ENCODE results near the gene RTP3.
"Not testable (repeated sequence)": the region's sequence is repeated elsewhere in the genome, so short reads cannot be mapped to it uniquely, and the experiment has no call there.

Gene RTP3

DNA sequence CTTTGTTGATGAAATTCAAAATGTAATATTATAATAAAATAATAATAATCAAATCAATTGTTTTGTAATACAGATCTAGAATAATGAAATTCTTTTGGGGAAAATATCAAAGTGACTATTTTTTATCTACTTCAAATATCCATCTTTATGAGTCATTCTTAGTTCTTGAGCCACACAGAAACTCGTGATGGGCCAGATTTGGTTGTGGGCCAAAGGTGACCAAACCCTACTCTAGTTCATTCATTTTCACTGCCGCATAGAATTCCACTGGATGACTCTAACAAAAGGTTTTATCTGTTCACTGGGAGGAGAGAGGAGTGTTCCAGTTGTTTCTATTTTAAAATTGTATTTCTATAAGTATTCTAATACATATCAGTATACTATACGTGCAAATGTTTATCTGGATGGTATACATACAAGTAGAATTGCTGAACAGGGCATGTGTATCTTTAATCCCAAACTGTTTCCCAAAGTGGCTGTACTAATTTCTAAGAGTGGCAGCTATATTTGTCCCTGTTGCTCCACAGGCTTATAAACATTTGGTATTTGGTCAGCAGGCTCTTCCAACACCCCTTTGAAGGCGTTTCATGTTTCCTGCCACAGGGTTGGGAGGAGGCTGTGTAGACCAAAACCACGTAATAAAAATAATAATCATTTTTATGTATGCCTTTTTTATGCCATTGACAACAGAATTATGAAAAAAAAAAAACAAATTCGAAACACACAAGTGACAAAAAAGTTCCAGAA is 7.3 kb upstream of the RTP3 start:
- DNase-seq (ENCODE audit: low read depth in 1 of 2, low spot score in 1 of 2): no peak

DNA sequence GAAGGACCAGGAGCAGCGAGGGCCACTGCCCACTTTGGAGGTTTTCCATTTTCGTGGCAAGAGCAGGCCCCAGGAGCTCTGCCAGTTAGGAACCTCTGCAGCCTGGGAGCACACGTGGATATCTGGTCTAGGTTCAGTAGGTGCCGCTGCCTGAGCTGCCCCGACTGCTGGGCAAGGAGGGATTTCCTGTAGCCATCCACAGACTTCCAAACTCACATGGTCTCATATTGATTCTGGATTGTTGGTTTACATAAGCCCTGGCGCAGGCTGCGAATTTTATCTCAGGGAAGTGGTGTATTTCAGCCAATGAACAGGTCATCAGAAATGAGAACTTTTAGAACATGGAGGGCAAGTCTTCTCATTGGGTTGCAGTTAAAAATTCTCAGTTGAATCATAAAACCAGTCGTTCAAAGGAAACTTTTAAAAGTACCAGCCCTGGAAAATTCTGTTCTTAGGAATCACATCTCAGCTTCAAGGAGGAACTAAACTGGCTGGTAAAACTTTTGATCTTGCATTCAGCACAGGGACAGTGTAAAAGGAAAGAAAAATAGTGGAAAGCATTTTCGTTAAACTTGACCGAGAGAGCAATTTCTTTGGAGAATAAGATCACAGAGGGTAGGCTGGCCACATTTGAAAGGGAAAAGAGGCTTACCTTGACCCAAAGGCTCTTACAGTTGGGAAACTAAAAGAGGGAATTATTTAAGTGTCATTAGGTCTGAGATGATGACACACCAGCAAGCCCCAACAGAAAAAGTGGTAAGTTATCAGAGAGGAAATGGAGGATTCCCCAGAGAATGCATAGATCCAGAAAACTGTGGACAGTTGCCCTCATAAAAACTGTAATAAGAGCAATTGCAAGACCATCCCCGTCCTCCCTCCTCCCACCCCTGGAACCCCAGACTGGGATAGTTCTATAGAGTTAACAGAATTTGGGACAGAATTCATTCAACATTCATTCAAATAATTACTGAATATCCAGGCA is 6.4 kb upstream of the RTP3 start:
- no peak for DNase-seq (ENCODE audit: low read depth in 1 of 2, low spot score in 1 of 2)

- DNase-seq (ENCODE audit: low read depth in 1 of 2, low spot score in 1 of 2): no peak
Measured at GRCh38 chr3:46492890-46493547, 4.8 kb upstream of the RTP3 start.

- DNase-seq (ENCODE audit: low read depth in 1 of 2, low spot score in 1 of 2): not testable (repeated sequence)
Measured at GRCh38 chr3:46494491-46494890, 3.3 kb upstream of the RTP3 start.

DNA sequence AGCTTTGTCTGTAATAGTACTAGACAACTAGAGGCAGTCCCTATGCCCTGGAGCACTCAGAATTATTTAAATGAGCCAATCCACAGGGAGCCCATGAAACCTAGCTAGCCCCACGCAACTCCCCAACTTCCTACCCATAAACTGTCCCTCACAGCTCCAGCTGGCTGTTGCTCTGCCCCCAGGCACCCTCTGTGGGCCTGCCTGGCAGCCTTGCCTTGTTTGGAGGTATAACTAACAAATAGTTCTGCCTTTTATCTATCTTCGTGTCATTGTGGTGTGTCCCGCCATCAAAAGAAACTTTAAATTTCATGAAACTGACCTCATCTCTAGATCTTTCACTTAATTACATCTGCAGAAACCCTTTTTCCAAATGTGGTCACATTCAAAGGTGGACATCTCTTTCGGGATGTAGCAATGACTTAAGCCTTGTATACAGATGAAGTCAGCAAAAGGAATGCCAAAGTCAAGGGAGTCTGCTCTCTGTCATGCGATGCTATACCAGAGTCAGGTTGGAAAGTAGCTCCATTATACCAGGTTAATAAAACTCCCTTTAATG is 1.8 kb upstream of the RTP3 start:
- DNase-seq (ENCODE audit: low read depth in 1 of 2, low spot score in 1 of 2): no peak

DNA sequence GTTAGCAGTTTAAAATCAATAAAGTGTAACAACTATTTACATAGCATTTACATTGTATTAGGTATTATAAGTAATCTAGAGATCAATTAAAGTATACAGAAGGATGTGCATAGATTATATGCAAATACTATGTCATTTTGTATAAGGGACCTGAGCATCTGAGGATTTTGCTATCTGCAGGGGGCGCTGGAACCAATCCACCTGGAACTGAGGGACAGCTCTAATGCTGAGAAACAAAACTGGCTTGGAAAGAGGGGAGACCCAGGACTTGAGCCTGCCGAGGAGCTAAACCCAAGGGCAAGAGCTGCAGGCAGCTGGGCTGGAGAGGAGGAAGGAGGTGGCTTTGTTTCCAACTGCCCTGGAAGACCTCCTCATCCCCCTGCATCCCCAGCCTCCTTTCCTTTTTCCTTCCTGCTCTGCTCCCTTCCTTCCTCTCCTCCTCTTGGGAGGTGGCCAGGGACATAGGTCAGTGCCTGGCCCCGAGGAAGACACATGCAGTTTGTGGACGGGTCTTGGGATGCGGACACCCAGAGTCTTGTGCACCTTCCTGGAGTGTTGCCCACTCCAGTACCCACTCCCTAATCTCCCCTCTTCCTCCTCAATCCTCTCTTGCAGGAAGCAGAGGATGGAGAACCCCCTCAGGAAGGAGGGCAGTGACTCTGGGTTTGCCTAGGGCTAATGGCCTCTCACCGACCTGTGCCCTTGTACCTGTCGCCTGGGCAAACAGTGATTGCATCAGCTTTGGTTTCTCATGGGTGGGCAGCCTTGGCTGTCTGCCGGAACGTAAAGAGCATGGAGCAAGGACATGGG is 825 bp upstream of the RTP3 start:
- peak; percentile 7 to 32 for DNase-seq (ENCODE audit: low read depth in 1 of 2, low spot score in 1 of 2)

DNA sequence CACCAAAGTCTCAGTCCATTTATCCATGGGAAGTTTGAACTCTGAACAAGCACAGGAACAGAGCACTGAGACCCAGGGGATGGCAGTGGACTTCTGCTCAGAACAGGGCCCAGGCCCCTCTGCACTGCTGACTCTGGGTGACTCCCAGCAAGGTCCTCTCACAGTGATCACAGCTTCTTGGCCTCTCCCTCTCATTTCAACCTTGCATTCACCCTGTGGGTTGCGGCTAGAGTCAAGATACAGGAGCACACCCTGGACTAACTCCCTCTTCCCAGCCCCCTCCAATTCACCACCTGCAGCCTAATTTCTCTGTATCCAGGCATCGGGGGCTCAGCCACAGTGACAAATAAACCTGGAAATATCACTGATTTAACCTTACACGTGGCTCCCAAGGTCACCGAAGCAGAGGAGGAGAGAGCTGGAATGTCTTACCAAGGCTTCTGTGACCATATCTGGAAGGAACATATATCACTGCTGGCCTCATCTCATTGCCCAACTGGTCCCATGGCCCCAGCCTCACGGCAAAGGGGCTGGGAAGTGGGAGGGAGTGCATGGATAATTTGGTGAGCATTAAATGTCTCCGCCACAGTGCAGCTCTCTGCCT is 1.2 kb downstream of the RTP3 start:
- DNase-seq (ENCODE audit: low read depth in 1 of 2, low spot score in 1 of 2): no peak

GRCh38 chr3:46500656-46501635 is 3.2 kb downstream of the RTP3 start:
- no peak for DNase-seq (ENCODE audit: low read depth in 1 of 2, low spot score in 1 of 2)

- DNase-seq (ENCODE audit: low read depth in 1 of 2, low spot score in 1 of 2): no peak
Measured at GRCh38 chr3:46501702-46502101, 3.9 kb downstream of the RTP3 start.

DNA sequence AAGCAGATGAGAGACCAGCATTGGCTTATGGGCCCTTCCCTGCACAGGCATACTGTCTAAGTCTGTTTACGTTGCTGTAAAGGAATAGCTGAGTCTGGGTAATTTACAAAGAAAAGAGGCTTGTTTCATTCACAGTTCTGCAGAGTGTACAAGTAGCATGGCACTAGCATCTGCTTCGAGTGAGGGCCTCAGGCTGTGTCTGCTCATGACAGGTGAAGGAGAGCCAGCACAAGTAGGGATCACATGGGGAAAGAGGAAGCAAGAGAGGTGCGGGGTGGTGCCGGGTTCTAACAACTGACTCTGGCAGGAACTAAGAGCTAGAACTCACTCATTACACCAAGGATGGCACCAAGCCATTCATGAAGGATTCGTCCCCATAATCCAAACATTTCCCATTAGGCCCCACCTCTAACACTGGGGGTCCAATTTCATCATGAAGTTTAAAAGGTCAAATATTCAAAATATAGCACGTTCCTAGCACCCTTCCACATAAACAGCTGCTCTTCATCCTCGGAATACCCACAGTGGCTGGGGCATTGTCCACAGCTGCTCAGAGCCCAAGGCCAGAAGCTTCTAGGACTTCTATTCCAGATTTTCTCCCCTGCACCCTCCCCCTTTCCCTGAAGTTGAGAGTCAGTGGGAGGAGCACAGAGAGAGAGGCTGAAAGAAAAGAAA is 5.6 kb downstream of the RTP3 start:
- DNase-seq (ENCODE audit: low read depth in 1 of 2, low spot score in 1 of 2): no peak

- no peak for DNase-seq (ENCODE audit: low read depth in 1 of 2, low spot score in 1 of 2)
Measured at GRCh38 chr3:46504789-46505188, 7.0 kb downstream of the RTP3 start.

GRCh38 chr3:46505953-46506352 is 8.2 kb downstream of the RTP3 start:
- no peak for DNase-seq (ENCODE audit: low read depth in 1 of 2, low spot score in 1 of 2)

- DNase-seq (ENCODE audit: low read depth in 1 of 2, low spot score in 1 of 2): no peak
Measured at GRCh38 chr3:46506526-46506925, 8.8 kb downstream of the RTP3 start.

- DNase-seq (ENCODE audit: low read depth in 1 of 2, low spot score in 1 of 2): no peak
Measured at GRCh38 chr3:46508850-46509591, 11.2 kb downstream of the RTP3 start.

- no peak for DNase-seq (ENCODE audit: low read depth in 1 of 2, low spot score in 1 of 2)
Measured at GRCh38 chr3:46509661-46510187, 11.9 kb downstream of the RTP3 start.

DNA sequence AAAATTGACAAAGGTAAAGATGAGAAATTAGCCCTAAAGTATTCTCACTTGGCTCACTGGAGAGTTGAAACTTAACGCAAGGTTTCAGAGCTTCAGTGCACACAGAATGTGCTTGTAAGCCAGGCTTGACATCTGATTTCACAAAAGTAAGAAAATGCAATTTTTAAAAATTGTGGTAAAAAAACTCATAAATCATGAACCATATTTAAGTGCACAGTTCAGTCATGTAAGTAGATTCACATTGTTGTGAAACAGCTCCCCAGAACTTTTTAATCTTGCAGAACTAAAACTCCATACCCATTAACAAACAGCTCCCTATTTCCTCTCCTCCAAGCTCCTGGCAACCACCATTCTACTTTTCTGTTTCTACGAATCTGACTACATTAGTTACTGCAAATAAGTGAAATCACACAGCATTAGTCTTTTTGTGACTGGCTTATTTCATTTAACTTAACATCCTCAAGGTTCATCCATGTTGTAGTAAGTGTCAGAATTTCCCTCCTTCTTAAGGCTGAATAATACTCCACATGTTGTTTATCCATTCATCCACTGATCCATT is 14.5 kb downstream of the RTP3 start:
- DNase-seq (ENCODE audit: low read depth in 1 of 2, low spot score in 1 of 2): no peak

DNA sequence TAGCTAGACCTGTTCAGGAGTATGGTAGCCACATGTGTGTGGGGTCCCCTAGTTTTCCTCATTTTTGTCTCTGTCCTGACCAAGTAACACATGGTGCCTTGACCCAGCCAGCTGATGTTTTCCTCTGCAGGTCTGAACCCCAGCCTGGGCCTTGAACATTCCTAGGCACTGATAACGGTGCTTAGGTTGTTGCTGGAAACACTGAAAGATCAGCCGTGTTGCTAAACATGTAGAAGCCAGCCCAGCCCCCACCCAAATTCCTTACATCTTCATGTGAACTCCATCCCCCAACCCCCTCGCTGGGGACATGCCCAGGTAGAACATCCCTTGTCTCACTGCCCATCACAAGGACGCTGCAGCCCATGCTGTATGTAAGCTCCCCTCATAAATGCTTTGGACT is 18.7 kb downstream of the RTP3 start:
- no peak for DNase-seq (ENCODE audit: low read depth in 1 of 2, low spot score in 1 of 2)

Data from stimulated activated CD4-positive, alpha-beta T cell treated with anti-CD3 and anti-CD28 coated beads, Interleukin-15, amount 100 ng/mL, for 1 hour (primary cell).